Muscle layer of colon (tissue), 2 donors: ENCODE results near the gene MICAL1.

Experiments used
- H3K27ac ChIP-seq: one replicate; pipeline ENCODE4 v1.7.0; 2013; ENCODE audit warnings: low read depth, mild to moderate bottlenecking, low read length, moderate library complexity
- H3K27me3 ChIP-seq, 2 donors: one replicate each; pipeline ENCODE4 v1.7.0; 2013; ENCODE audit warnings: low read length in 2 of 2, mild to moderate bottlenecking in 2 of 2; ENCODE audit not compliant: insufficient read depth in 2 of 2, control insufficient read depth in 1 of 2
- H3K36me3 ChIP-seq: one replicate; pipeline ENCODE4 v1.7.0; 2013; ENCODE audit warnings: mild to moderate bottlenecking, low read length; ENCODE audit not compliant: insufficient read depth
- H3K4me1 ChIP-seq: one replicate; pipeline ENCODE4 v1.7.0; 2013; ENCODE audit warnings: mild to moderate bottlenecking, low read length; ENCODE audit not compliant: insufficient read depth
- H3K4me3 ChIP-seq, 2 donors: one replicate each; pipeline ENCODE4 v1.7.0; 2013; ENCODE audit warnings: low read length in 2 of 2, low read depth in 1 of 2, mild to moderate bottlenecking in 1 of 2, moderate library complexity in 1 of 2
- H3K9ac ChIP-seq: one replicate; pipeline ENCODE4 v1.7.0; 2013; ENCODE audit warnings: low read length
- H3K9me3 ChIP-seq: one replicate; pipeline ENCODE4 v1.7.0; 2013; ENCODE audit warnings: mild to moderate bottlenecking, low read length
- donor health status: abdominal sarcoma.
- donor health status: Adenocarcinoma of cecum.

Gene MICAL1

DNA sequence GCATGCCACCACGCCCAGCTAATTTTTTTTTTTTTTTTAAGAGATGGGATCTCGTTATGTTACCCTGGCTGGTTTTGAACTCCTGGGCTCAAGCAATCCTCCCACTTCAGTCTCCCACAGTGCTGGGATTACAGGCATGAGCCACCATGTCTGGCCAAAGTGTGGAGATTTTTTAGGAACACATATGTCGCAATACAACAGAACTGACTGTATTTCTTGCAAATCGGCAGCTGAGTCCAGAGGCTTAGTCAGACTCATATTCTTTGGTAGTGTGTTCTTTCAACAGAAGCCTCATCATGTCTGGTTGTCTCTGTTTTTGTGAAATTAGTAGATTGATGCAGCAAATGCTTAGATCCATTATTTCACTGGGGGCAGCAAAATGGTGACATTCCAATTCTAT lies 49.4 kb downstream of the MICAL1 start:
- no peaks in the 10 kb centered on the region for H3K9me3 ChIP-seq
- no peaks in the 10 kb centered on the region for H3K4me1 ChIP-seq
- H3K9ac ChIP-seq: no peak overlapping the region
- H3K27me3 ChIP-seq: no peaks in the 10 kb centered on the region
- H3K27ac ChIP-seq: no peak overlapping the region
- H3K36me3 ChIP-seq: no peaks in the 10 kb centered on the region
- no peak overlapping the region for H3K4me3 ChIP-seq

DNA sequence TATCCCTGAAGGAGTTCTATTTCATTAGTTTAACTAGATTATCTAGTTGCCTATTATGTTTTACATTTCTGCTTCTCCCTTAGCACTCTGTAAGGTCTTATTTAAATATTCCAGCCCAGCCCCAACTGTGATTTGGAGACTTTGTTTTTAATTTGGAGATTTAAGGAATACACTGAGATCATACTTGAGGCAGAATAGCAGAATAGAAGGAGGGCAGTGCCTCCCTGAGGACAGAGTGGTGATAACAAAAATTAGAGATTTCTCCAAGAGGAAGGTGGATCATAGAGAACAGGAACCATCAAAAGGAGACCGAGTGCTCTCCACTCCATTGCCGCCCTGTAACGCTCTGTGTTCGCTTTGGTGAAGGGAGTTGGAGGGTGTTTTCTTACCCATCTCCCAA lies 58.6 kb downstream of the MICAL1 start:
- H3K9ac ChIP-seq: no peak overlapping the region
- no peaks in the 10 kb centered on the region for H3K36me3 ChIP-seq
- no peak overlapping the region for H3K4me3 ChIP-seq
- no peak overlapping the region for H3K27ac ChIP-seq
- no peaks in the 10 kb centered on the region for H3K27me3 ChIP-seq
- no peaks in the 10 kb centered on the region for H3K9me3 ChIP-seq
- H3K4me1 ChIP-seq: no peaks in the 10 kb centered on the region

DNA sequence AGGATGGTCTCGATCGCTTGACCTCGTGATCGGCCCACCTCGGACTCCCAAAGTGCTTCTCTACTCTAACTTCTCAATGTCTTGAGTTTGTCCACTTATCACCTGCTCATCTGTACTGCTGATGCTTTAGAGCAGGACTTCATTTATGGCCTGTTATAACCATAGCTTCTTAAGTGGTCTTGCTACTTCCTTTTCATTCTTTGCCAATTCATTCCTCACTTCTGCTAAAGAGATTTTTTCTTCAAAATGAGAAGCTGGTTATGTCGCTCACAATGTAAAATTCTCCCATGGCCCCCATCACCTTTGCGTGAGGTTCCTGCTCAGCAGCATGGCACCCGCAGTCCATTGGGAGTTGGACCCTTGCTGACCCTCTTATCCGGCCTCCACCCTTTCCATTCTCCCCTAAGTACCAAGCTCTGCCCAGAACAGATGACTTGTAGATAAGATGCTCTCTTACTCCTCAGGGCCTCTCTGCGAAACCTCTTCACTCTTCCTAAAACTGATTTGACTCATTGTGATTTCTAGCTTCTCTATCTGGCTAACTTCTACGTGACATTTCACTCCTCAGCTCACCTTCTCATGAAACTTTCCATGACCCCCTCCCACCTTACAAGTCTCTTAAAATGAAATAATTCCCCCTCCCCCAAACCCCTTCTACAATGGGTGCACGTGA lies 59.4 kb downstream of the MICAL1 start:
- H3K9me3 ChIP-seq: no peaks in the 10 kb centered on the region
- no peak overlapping the region for H3K4me3 ChIP-seq
- H3K27me3 ChIP-seq: no peaks in the 10 kb centered on the region
- no peak overlapping the region for H3K9ac ChIP-seq
- no peaks in the 10 kb centered on the region for H3K4me1 ChIP-seq
- no peak overlapping the region for H3K27ac ChIP-seq
- H3K36me3 ChIP-seq: no peaks in the 10 kb centered on the region
